HG03060 (cell line): ENCODE data around the gene MGAT3.

ENCODE experiments used
- ATAC-seq: cut with Tn5 transposase; IDR thresholded peaks from one replicate; pipeline ENCODE4 v1.9.1; 2021; ENCODE audit warnings: low read depth, moderate number of reproducible peaks; ENCODE audit not compliant: unreplicated experiment

Gene MGAT3

DNA sequence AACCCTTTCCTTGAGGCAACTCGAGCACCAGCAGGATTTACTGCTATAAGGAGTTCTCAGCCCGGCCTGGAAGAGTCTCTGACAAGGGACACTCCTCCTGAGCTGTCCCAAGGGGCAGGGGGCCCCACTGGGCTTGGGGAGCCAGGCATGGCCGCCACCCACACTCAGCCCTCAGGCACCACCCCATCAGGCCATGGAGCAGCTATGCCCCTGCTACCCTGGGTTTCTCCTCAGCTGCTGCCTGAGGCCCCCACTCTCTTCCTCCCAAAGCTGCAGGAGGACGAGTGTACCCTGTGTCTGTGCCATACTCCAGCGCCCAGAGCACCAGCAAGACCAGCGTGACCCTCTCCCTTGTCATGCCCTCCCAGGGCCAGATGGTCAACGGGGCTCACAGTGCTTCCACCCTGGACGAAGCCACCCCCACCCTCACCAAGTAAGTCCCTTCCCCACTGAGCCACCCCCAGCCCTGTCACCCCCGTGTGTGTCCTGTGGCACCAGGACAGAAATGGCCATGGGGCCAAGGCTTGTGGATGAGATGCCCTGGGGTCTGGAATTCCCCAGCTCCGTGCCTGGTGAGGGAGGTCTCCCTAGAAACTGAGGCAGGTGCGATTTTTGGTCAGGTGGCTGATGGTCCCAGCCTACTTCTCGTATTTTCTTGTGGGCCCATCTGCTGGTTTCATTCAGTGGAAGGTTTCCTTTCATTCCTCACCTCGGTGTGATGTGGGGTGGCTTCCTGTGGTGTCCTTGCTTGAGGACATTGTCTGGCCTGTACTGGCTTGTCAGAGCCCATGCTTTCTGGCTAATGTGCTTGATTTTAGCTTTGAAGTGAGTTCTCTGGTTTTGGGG lies 28.8 kb upstream of the MGAT3 start:
- no peak for ATAC-seq

DNA sequence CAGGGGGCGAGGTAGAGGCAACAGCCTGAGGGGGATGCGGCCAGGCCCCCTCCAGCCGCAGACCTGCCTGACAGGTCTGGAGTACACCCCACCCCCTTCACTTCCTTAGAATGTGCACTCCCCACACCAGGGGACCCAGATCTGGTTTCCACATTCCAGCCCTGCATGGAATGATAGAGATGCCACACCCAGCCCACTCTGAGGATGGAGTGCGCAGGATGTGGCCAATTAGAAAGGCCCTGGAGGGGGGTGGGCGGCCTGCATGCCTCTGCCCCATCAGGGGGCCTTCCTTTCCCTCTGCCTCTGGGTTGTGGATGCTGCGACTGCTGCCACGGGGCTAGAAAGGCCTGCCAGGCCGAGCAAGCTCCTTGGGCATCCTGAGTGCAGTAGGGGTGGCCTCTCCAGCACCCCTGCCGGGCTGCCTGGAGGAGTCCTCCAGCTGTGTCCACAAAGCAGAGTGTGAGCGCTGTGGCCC lies 28.2 kb upstream of the MGAT3 start:
- no peak for ATAC-seq

DNA sequence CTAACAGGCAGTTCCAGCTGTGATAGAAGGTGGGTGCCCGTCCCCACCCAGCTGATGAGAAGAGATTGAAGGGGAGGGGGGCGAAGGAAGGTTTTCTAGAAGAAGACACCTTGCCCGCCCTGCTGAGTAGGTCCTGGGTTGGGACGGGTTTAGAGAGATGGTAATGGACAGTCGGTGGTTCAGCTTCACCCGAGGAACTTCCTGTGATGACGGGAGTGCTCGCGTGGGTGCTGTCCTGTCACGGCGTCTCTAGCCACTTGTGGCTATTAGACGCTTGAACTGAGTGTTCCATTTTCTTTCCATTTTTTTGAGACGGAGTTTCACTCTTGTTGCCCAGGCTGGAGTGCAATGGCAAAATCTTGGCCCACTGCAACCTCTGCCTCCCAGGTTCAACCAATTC lies 27.6 kb upstream of the MGAT3 start:
- ATAC-seq = no peak

DNA sequence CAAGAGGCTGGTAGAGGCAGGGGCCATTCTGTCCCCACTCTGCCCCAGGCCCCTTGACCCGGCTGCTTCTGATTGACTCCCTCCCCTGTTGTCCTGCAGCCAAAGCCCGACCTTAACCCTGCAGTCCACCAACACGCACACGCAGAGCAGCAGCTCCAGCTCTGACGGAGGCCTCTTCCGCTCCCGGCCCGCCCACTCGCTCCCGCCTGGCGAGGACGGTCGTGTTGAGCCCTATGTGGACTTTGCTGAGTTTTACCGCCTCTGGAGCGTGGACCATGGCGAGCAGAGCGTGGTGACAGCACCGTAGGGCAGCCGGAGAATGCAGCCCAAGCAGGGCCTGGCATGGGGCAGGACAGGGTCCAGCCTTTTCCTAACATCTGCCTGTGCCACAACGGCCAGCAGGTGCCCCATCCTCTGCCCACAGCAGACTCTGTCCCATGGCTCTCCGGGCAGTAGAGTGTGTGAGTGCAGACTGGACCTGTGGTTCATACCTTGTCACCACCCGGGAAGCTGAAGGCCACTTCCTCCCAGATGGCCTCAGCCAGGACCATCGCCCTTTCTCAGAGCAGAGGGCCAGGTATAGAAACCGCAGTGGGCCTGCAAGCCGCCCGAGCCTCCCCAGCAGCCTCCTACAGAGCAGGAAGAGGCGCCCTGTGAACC lies 26.8 kb upstream of the MGAT3 start:
- ATAC-seq = no peak

DNA sequence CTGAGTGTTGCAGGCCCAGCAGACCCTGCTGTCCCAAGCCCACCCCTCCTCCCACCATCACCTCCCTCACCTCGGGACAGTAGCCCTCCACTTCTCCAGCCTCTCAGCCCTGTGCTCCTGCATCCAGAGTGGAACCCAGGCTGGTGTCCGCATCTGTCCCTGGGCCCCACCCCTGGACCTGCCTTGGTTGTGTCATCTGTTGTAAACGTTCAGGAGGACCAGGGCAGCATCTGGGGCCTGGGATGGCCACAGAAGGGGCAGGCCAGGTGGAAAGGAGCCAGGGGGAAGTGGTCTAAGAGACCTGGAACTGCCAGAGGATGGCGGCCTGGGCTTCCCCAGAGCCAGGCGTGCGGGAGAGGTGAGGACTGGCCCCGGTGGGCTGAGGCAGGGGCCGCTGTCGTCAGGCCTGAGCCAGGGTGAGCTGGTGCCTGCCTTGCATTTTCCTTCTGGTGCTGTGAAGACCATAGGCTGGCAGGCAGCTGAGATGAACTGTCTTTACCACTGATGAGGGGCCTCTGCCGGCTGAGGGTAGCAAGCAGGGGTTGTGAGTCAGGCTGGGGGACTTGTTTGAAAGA lies 26.1 kb upstream of the MGAT3 start:
- ATAC-seq = no peak

DNA sequence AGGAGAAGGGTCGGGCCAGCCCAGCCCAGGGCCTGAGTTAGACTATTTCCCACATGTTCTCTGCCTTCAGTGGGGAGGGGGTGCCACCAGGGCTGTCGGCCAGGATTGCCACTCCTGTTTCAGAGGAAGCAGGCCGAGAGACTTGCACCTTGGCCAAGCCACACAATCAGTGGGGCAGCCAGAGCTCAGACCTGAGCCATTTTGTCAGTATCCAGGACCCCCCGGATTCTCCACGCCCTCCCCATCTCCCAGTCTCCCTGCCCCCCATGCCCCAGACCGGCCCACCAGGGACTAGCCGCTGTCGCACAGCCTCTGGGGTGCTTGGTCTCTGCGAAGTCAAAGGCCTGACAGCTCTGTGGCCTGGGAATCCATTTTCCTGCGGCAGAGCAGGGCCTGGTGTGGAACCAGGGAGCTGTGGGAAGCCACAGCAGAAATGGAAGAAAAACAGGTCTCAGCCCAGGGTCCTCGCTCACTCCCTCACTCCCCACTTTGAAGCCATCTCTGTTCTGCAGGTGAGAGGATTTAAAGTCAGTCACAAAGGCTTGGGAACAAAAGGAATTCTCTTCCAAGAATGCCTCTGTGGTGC lies 25.5 kb upstream of the MGAT3 start:
- no peak for ATAC-seq

DNA sequence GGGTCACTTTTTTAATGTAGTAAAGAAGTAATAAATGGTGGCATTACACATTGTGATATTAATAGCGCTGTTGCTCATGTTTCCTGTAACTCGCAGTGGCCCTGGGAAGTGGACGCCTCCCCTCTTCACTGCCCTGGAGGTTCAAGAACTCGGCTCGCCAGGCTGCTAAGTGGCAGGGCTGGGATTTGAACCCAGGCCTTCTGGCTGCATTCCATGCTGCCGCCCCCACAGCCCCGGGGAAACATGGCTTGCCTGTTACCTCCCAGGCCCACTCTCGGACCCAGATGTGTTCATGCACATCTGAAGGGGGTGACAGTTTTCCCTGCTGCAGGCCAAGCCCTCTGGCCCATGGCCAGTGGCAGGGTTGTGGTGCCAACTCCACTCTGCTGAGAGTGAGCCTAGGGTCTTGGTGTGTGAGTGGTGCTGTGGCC lies 25.0 kb upstream of the MGAT3 start:
- no peak for ATAC-seq

DNA sequence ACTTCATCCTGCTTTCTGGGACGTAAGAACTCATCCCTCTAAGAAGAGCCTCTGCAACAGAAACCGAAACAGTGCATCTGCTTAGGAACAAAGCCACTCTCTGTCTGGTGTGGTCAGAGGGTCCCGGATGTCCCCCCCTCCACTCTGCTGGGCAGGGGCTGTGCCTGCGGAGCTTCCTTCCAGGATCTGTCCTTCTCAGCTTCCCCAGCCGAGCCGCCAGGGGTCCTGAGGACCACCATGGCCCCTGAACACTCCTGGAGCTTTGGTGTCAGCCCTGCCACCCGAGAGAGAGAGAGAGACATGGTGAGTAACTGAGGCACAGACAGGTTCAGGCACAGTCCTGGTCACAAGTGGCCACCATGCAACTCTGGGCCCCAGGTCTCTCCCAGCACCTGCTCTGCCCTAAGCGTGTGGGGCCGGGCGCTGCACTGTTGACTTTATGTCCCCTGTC lies 24.4 kb upstream of the MGAT3 start:
- no peak for ATAC-seq

DNA sequence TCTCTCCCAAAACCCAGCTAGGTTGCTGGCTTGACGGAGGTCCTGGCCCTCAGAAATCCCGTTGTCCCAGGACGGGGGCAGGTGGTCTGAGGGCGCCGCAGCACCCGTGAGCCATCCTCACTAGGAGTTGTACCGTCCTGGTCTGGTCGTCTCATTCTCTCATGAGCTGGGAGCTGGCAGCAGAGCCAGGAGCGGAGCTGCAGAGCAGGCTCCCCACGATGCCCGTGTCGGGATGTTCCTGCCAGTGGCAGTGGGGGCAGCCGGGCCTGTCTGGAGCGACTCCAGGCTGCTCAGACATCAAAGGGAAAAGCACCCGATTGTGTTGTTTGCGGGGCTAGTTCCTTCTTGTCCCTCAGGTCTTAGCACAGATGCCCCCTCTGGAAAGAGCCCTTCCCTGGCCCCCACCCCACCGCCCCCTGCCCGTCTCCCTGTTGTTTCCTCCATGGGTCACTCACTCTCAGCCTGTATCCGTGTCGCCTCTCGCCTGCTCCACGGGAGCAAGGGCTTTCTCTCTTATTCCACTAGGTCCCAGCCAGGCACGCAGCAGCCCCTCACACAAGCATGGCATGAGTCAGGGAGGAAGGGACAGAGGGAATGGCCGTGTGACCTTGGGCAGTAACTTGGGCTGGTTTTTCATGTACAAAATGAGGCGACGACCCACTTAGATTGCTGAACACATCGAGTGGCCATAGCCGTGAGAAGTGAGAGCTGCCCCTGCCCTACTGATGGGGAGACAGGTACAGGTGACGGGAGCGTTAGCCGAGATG lies 23.2 kb upstream of the MGAT3 start:
- ATAC-seq = no peak

DNA sequence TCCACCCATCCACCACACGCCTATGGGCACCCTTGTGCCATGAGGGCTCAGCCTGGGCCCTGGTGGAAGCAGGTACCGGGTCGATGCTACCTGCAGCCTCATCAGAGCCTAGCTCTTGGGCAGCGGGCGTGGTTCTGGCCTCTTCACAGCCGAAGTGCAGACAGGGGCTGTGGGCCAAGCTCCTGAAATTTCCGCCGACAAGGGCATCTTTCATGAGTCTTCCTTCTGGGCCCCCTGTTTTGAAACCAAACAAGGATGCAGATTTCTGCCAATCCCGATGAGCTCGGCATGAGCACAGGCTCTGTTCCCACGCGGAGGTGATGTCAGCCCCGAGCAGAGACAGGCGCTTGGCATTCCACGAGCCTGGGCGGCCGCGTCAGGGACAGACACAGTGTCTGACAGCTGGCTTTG lies 22.6 kb upstream of the MGAT3 start:
- ATAC-seq = no peak

DNA sequence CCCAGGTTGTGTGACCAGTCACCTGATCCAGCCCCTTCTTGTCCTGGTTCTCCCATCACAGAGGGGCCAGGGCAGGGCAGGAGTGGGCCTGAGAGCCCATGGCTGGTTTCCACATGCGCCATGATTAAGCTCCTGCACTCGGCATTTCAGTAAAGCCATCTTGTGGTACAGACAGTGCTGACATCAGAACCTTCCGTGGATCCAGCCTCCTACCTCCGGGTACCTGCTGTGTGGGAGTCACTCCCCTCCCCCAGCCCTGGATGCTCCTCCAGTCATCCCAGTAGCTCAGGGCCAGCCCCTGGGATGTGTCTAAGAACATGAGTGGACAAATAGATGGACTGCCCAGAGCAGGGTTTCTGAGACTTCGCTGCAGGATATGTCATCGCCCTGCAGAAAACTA lies 22.1 kb upstream of the MGAT3 start:
- ATAC-seq = no peak

DNA sequence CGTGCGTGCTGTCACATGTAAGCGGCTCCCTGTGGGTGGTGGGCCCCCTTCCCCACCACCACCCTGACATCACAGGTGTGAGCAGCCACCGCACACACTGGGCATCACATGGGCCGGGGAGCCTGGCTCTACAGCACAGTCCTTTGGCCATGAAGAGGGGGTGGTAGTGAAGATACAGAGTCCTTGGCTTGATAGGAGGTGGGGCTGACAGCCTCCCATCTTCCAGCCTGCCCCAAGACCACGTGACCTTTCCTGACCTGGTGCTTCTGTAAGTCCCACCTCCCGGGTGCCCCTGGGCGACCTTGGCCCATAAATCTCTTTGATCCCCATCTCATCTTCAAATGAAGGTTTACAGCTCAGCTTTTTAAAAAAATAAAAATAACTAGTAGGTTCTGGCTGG lies 21.2 kb upstream of the MGAT3 start:
- ATAC-seq = no peak

DNA sequence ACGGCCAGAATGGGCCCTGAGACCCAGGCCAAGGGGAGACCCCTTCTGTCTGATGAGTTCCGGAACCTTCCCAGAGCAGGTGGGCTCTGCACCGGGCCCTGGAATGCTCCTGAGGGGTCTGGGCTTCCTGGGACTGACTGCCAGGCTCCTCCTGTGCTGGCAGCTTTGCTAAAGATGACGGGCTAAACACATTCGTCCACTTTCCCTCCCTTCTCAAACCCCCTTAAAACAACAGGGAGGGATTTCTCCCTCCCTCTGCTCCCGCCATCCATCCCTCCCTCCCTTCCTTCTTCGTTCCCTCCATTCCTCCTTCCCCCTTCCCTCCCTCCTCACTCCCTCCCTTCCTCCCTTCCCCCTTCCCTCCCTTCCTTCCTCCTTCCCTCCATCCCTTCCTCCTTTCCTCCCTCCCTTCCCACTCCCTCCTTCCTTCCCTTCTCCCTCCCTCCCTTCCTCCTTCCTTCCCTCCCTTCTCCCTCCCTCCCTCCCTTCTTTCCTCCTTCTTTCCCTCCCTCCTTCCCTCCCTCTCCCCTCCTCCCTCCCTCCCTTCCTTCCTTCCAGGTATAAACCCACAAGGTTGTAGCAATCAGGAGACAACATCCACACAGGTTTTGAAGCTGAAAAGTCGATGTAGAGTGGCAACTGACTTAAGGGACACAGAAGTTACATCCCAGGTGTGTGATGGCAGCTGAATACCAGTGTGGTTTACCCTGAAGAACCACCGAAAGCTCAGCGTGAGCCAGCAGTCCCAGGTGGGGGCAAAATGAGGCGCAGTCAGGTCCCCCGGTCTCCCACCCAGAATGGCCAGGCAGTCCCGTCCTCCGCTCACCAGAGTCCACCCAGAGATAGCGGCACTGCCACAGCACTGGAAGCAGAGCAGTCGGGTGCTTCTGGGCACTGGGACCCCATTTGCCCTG lies 18.8 kb upstream of the MGAT3 start:
- no peak for ATAC-seq

DNA sequence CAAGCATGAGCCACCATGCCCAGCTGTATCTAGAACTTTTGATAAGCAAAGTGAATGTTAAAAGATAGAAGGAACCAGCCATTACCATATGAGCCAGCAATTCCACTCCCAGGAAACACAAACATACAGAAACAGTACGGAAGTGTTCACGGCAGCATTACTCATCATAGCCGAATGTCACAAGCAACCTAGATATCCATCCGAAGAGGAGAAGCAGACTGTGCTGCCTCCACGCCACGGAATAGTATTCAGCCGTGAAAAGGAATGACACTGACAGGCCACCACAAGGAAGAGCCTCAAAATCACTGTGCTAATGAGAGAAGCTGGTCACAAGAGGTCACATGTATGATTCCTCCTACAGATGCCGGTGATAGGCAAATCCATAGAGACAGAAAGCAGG lies 17.6 kb upstream of the MGAT3 start:
- ATAC-seq = no peak

DNA sequence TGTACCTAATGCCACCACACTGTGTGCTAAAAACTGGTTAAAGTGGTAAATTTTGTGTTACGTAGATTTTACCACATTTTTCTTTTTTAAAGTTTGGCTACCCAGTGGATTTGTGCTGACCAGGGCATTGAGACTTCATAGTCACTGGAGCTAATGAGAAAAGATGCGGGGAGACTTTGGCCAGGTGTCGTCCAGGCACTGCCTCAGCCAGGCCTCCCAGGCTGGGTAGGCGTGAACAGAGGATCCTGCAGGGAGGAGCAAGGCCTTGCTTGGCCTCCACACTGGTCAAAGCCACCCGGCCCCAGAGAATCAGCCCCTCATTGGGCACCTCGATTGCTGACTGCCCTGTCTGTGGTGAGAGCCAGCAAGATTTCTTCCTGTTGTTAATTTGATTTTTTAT lies 13.4 kb upstream of the MGAT3 start:
- no peak for ATAC-seq

DNA sequence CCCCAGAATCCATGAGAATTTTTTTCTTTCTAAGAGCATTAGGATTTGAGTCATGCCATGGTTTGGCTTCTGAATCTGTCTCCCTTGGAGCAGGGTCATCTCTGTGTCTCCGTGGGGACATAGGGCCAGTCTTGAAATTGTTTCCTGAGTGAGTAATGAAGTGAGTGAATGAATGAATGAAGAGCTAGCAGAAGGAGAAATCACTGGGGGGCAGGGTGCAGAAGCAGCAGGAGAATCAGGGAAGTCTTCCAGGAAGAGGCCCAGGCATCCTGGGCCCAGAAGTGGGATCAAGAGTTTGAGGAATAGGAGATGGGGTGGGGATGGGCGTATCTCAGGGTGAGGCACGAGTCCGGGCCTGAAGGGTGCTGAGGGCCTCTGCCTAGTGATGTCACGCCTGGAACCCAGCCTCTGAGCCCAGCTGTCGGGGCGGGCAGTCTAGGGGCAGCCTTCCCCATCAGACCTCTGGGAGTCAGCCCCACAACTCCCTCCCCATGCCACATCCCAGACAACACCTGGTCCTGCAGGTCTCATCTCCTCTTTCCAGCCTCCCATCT lies 12.5 kb upstream of the MGAT3 start:
- no peak for ATAC-seq

DNA sequence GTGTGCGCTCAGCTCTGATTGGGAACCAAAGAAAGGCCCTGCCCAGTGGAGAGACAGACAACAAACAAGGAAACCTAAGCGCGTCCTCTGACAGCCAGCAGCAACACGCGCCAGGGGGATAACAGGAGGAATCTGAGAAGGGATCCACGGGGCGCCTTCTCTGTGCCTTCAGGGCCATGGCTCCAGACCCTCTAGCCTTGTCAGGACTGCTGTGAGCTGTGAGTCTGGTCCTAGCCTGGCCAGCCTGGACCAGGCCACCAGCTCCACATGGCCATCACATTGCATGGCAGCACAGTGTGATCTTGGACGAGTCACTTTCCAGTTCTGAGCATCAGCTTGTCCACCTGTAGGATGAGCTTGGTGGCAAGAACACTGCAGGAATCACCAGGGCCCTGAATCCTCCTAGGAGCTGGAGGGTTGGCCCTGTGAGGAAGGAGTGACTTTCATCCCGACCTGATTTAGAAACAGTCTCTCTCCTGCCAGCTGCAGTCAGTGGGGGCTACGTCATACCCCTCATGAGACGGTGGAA lies 11.8 kb upstream of the MGAT3 start:
- ATAC-seq = no peak

DNA sequence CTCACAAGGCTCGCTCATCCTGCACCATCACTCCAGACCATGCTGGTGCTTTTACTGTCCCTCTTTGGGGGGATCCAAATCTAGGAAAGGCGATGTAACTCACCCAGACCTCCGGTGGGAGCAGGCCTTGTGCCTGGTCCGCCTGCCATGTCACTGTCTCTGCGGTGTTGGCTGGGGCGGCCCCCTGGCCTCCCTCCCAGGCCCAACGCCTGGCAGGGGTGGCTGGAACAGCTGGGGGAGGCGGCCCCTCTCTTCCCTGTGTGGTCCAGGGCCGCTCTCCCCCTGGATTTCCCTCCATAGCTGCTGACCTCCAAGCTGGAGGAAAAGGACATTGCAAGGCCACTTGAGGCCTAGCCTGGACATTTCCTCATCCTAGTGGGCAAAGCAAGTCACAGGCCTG lies 11.1 kb upstream of the MGAT3 start:
- no peak for ATAC-seq

DNA sequence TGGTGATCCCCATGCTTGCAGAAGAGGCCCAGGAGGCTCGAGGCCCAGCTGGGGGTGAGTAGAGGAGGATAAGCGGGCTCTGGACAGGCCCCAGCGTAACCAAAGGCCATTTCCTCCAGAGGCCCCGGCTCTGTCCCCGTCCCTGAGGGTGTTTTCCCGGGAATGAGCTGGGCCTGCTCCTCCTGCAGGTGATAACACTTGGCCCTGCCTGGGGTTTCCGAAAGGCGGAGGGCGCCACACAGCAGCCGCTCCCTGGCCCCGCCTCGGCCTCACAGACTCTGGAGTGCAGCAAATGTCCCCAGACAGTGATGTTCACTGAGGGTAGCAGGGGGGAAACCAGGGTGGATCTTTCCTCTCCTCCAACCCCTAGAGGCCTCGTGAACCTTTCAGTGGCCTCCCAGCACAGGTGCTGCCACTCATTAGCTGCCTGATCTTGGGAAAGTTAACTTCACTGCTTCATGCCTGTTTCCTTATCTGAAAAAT lies 10.5 kb upstream of the MGAT3 start:
- no peak for ATAC-seq
